BLaER1 (cell line): ENCODE results near the gene MAP2K5.

Experiments
- H3K27ac ChIP-seq: shearing (Covaris generic); formaldehyde crosslinking; 2 replicates; pipeline ENCODE4 v1.8.1; 2022
- H3K27me3 ChIP-seq: shearing (Covaris generic); formaldehyde crosslinking; 2 replicates; pipeline ENCODE4 v1.8.1; 2022
- H3K36me3 ChIP-seq: shearing (Covaris generic); formaldehyde crosslinking; 2 replicates; pipeline ENCODE4 v1.8.1; 2022
- H3K4me1 ChIP-seq: shearing (Covaris generic); formaldehyde crosslinking; 2 replicates; pipeline ENCODE4 v1.8.1; 2022
- H3K4me2 ChIP-seq: shearing (Covaris generic); formaldehyde crosslinking; 2 replicates; pipeline ENCODE4 v1.8.1; 2022
- H3K4me3 ChIP-seq: shearing (Covaris generic); formaldehyde crosslinking; 2 replicates; pipeline ENCODE4 v1.8.1; 2022
- H3K9ac ChIP-seq: shearing (Covaris generic); formaldehyde crosslinking; 2 replicates; pipeline ENCODE4 v1.8.1; 2022
- H3K9me3 ChIP-seq: shearing (Covaris generic); formaldehyde crosslinking; 2 replicates; pipeline ENCODE4 v1.8.1; 2022
- H4K20me1 ChIP-seq: shearing (Covaris generic); formaldehyde crosslinking; 2 replicates; pipeline ENCODE4 v1.8.1; 2022
- Cebpa-rat ChIP-seq: shearing (Covaris generic); IDR thresholded peaks from 2 replicates; pipeline ENCODE4 v1.8.1; 2022

MAP2K5 gene

GRCh38 chr15:67724691-67725375 lies 182.3 kb downstream of the MAP2K5 start:
- TF ChIP-seq Cebpa-rat, result no peak
- Histone ChIP-seq H4K20me1 (no peaks in the 10 kb centered on the region), H3K36me3 (peaks cover 12% of the 10 kb centered on the region; the same call in 1 of the 2 replicates), H3K9me3 (no peaks in the 10 kb centered on the region), H3K4me3 (no peak overlapping the region), H3K4me1 (no peaks in the 10 kb centered on the region), H3K27me3 (no peaks in the 10 kb centered on the region), H3K27ac (no peak overlapping the region), H3K4me2 (no peak overlapping the region), H3K9ac (no peak overlapping the region)

- H3K27ac ChIP-seq, result no peak overlapping the region
- H3K9me3 ChIP-seq, result no peaks in the 10 kb centered on the region
- H4K20me1 ChIP-seq, result no peaks in the 10 kb centered on the region
- H3K4me1 ChIP-seq, result no peaks in the 10 kb centered on the region
- no peaks in the 10 kb centered on the region for H3K27me3 ChIP-seq
- H3K4me3 ChIP-seq, result no peak overlapping the region
- TF ChIP-seq Cebpa-rat, result no peak
- no peak overlapping the region for H3K4me2 ChIP-seq
- peaks cover 1% of the 10 kb centered on the region; the same call in 1 of the 2 replicates for H3K36me3 ChIP-seq
- H3K9ac ChIP-seq, result no peak overlapping the region
Observed at GRCh38 chr15:67730135-67730534, 187.6 kb downstream of the MAP2K5 start.

- no peaks in the 10 kb centered on the region for H3K27me3 ChIP-seq
- no peaks in the 10 kb centered on the region for H3K36me3 ChIP-seq
- no peak overlapping the region for H3K9ac ChIP-seq
- no peak for TF ChIP-seq Cebpa-rat
- no peak overlapping the region for H3K4me2 ChIP-seq
- H3K4me1 ChIP-seq, result 0 out of 2 replicates have a peak, but pooled peaks cover 7% of the 10 kb centered on the region
- H4K20me1 ChIP-seq, result no peaks in the 10 kb centered on the region
- no peak overlapping the region for H3K4me3 ChIP-seq
- no peak overlapping the region for H3K27ac ChIP-seq
- H3K9me3 ChIP-seq, result no peaks in the 10 kb centered on the region
Observed at GRCh38 chr15:67731112-67731721, 188.7 kb downstream of the MAP2K5 start.

- H3K4me3 ChIP-seq, result no peak overlapping the region
- no peaks in the 10 kb centered on the region for H4K20me1 ChIP-seq
- H3K4me1 ChIP-seq, result 0 out of 2 replicates have a peak, but pooled peaks cover 7% of the 10 kb centered on the region
- TF ChIP-seq Cebpa-rat, result no peak
- no peaks in the 10 kb centered on the region for H3K9me3 ChIP-seq
- no peak overlapping the region for H3K9ac ChIP-seq
- no peak overlapping the region for H3K4me2 ChIP-seq
- H3K27me3 ChIP-seq, result no peaks in the 10 kb centered on the region
- H3K36me3 ChIP-seq, result no peaks in the 10 kb centered on the region
- H3K27ac ChIP-seq, result no peak overlapping the region
Observed at GRCh38 chr15:67732164-67732563, 189.7 kb downstream of the MAP2K5 start.

GRCh38 chr15:67732671-67733374 lies 190.3 kb downstream of the MAP2K5 start:
- Histone ChIP-seq H3K4me3 (no peak overlapping the region), H3K36me3 (no peaks in the 10 kb centered on the region), H3K27me3 (no peaks in the 10 kb centered on the region), H3K27ac (no peak overlapping the region), H3K4me1 (0 out of 2 replicates have a peak, but pooled peaks cover 7% of the 10 kb centered on the region), H3K9me3 (no peaks in the 10 kb centered on the region), H3K9ac (no peak overlapping the region), H3K4me2 (no peak overlapping the region), H4K20me1 (no peaks in the 10 kb centered on the region)
- no peak for TF ChIP-seq Cebpa-rat

- Histone ChIP-seq H3K9me3 (no peaks in the 10 kb centered on the region), H3K9ac (no peak overlapping the region), H3K4me1 (peaks cover 7% of the 10 kb centered on the region; the same call in 1 of the 2 replicates), H3K4me2 (no peak overlapping the region), H3K36me3 (no peaks in the 10 kb centered on the region), H3K4me3 (no peak overlapping the region), H3K27ac (no peak overlapping the region), H4K20me1 (no peaks in the 10 kb centered on the region), H3K27me3 (no peaks in the 10 kb centered on the region)
- TF ChIP-seq Cebpa-rat, result no peak
Observed at GRCh38 chr15:67735896-67736295, 193.4 kb downstream of the MAP2K5 start.

- Histone ChIP-seq H3K4me3 (no peak overlapping the region), H4K20me1 (no peaks in the 10 kb centered on the region), H3K4me2 (no peak overlapping the region), H3K27me3 (no peaks in the 10 kb centered on the region), H3K4me1 (peaks cover 13% of the 10 kb centered on the region; the same call in 1 of the 2 replicates), H3K27ac (no peak overlapping the region), H3K36me3 (0 out of 2 replicates have a peak, but pooled peaks cover 4% of the 10 kb centered on the region), H3K9ac (no peak overlapping the region), H3K9me3 (no peaks in the 10 kb centered on the region)
- no peak for TF ChIP-seq Cebpa-rat
Observed at GRCh38 chr15:67736810-67737209, 194.3 kb downstream of the MAP2K5 start.

- Histone ChIP-seq H3K4me2 (no peak overlapping the region), H3K36me3 (0 out of 2 replicates have a peak, but pooled peaks cover 4% of the 10 kb centered on the region), H4K20me1 (no peaks in the 10 kb centered on the region), H3K27ac (no peak overlapping the region), H3K9me3 (no peaks in the 10 kb centered on the region), H3K4me1 (peaks cover 13% of the 10 kb centered on the region; the same call in 1 of the 2 replicates), H3K9ac (no peak overlapping the region), H3K4me3 (no peak overlapping the region), H3K27me3 (no peaks in the 10 kb centered on the region)
- no peak for TF ChIP-seq Cebpa-rat
Observed at GRCh38 chr15:67738056-67738455, 195.6 kb downstream of the MAP2K5 start.

- no peak overlapping the region for H3K27ac ChIP-seq
- no peaks in the 10 kb centered on the region for H4K20me1 ChIP-seq
- no peak overlapping the region for H3K4me3 ChIP-seq
- TF ChIP-seq Cebpa-rat, result no peak
- H3K4me1 ChIP-seq, result peaks cover 11% of the 10 kb centered on the region; the same call in 1 of the 2 replicates
- H3K36me3 ChIP-seq, result 0 out of 2 replicates have a peak, but pooled peaks cover 4% of the 10 kb centered on the region
- H3K27me3 ChIP-seq, result no peaks in the 10 kb centered on the region
- no peaks in the 10 kb centered on the region for H3K9me3 ChIP-seq
- no peak overlapping the region for H3K9ac ChIP-seq
- H3K4me2 ChIP-seq, result no peak overlapping the region
Observed at GRCh38 chr15:67740405-67740804, 197.9 kb downstream of the MAP2K5 start.

- H4K20me1 ChIP-seq, result no peaks in the 10 kb centered on the region
- H3K9me3 ChIP-seq, result no peaks in the 10 kb centered on the region
- H3K4me3 ChIP-seq, result no peak overlapping the region
- H3K4me1 ChIP-seq, result peaks cover 6% of the 10 kb centered on the region; the same call in 1 of the 2 replicates
- no peak overlapping the region for H3K27ac ChIP-seq
- H3K4me2 ChIP-seq, result peak overlapping the region; percentile 31
- no peaks in the 10 kb centered on the region for H3K27me3 ChIP-seq
- no peak for TF ChIP-seq Cebpa-rat
- H3K36me3 ChIP-seq, result 0 out of 2 replicates have a peak, but pooled peaks cover 4% of the 10 kb centered on the region
- H3K9ac ChIP-seq, result no peak overlapping the region
Observed at GRCh38 chr15:67741308-67741707, 198.8 kb downstream of the MAP2K5 start.
